HG02798 (cell line): ENCODE results near the gene ZNF496.

Experiments
- ATAC-seq: cut with Tn5 transposase; IDR thresholded peaks from one replicate; pipeline ENCODE4 v1.9.1; 2021; ENCODE audit warnings: mild to moderate bottlenecking; ENCODE audit not compliant: unreplicated experiment, poor library complexity

The ZNF496 gene

DNA sequence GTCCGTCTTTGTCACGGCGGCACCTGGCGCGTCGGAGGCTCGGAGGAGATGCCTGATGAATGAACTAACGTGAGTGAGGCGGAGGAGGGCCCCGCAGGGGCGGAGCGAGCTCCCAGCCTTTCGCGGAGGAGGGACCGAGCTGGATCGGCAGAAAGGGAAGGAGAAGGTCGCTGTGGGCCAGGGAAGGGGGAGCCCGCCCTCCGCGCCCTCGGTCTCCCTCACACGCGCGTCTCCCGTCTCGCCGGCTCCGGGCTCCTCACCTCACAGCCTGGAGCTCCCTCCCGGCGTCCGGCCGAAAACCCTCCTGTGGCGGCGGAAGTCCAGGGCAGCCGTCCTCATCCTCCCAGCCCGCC, 519 bp downstream of the ZNF496 start:
- ATAC-seq, result peak; percentile 73

GRCh38 chr1:247330548-247331171, 1.0 kb downstream of the ZNF496 start:
- ATAC-seq, result no peak

GRCh38 chr1:247329097-247329617, 2.5 kb downstream of the ZNF496 start:
- no peak for ATAC-seq

DNA sequence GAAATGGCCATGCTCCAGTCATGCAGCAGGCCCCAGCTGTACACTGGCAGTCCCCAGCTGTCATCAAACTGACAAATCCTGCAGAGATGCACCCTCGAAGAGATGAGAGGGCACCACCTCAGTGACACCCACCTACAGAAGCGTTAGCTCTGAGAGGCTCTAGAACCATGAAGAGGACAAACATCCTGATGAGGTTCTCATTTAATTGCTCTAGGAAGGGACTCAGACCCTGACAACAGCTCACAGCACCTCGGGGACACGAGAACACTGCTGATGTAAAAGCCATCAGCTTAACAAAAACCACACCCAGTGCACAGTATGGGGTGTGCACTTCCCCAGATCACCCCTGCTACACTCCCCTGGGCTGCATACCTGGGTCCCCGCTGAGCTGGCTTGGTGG, 3.4 kb downstream of the ZNF496 start:
- ATAC-seq, result no peak

GRCh38 chr1:247326411-247327130, 5.1 kb downstream of the ZNF496 start:
- ATAC-seq, result no peak

DNA sequence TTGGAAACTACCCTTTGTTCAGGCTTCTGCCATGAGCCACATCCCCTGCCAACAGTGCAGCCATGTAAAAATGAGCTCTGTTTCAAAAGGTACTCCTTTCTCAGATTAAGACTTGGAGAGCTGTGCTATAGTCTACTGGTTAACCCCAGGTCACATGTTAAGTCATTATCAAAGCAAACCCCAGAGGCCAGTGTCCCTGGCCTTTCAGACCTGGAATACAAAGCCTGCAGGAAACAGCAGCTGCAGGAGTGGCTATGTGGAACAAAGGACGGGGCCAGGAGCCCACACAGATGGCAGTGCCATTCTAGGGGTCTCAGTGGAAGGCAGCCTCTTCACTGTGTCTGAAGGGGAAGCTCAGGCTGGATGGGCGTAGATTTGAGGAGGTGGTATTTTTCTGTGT, 6.7 kb downstream of the ZNF496 start:
- no peak for ATAC-seq

GRCh38 chr1:247324204-247324787, 7.4 kb downstream of the ZNF496 start:
- ATAC-seq, result no peak

- peak; percentile 60 for ATAC-seq
Observed at GRCh38 chr1:247322849-247323586, 8.6 kb downstream of the ZNF496 start.

DNA sequence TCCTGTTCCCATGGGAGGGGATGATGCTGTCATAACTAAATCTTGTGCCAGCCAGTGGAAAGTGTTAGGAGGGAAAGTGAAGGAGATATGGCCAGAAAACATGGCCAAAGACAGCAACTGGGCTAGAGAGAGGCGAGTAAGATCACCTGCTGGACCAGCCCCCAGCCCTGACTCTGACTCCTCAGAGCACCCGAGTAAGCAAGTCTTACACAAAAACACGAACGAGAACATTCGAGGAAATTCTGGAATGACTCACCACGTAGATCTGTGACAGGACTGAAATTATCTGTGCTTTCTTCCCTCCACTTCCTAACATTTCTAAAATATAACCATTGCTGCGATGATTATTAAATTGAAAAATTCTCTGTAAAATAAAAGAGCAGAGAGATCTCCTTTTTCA, 9.2 kb downstream of the ZNF496 start:
- peak; percentile 55 for ATAC-seq

DNA sequence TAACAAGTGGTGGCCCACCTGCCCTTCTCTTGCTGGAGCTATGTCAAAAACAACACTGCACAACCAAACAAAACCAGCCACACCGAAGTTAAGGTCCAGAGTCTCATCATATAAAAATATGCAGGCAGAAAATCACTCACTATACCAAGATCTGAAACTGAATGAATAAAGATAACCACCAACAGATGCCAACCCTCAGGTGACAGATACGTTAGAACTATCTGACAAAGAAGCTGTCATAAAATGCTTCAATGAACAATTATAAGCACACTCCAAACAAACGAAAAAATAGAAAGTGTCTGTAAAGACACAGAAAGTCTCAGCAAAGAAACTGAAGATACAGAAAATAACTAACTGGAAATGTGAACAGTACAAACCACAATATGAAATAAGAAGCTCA, 14.0 kb downstream of the ZNF496 start:
- ATAC-seq, result no peak

- ATAC-seq, result no peak
Observed at GRCh38 chr1:247316590-247317197, 15.0 kb downstream of the ZNF496 start.

- ATAC-seq, result no peak
Observed at GRCh38 chr1:247304031-247304430, 27.6 kb downstream of the ZNF496 start.

- no peak for ATAC-seq
Observed at GRCh38 chr1:247303216-247303615, 28.5 kb downstream of the ZNF496 start.

GRCh38 chr1:247301176-247301540, 30.5 kb downstream of the ZNF496 start:
- ATAC-seq, result no peak

DNA sequence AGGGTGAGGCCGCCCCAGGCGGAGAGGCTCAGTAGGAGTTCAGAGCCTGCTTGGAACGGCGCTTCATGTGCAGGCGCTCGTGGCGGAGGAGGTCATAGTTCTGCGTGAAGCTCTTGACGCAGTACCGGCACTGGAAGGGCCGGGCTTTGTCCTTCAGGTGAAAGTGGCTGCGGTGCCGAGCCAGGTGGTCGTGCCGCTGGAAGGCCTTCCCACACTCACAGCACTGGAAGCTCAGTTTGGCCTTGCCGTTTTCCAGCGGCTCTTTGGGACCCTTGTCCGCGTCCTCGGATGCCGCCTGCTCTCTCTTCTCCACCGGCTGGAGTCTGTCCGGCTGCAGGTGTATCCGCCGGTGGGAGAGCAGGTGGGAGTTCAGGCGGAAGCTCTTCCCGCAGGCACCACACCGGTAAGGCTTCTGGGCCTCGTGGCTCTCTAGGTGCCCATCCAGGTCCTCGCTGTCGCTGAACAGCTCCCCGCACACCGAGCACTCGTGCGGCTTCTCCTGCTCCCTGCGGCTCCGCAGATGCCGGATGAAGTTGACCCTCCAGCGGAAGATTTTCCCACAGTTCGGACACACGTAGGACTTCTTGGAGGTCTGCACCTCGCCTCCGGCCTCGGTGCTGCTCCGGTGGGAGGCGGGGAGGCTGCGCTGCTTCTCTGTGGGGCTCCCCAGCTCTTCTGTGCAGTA, 31.0 kb downstream of the ZNF496 start:
- ATAC-seq, result no peak

DNA sequence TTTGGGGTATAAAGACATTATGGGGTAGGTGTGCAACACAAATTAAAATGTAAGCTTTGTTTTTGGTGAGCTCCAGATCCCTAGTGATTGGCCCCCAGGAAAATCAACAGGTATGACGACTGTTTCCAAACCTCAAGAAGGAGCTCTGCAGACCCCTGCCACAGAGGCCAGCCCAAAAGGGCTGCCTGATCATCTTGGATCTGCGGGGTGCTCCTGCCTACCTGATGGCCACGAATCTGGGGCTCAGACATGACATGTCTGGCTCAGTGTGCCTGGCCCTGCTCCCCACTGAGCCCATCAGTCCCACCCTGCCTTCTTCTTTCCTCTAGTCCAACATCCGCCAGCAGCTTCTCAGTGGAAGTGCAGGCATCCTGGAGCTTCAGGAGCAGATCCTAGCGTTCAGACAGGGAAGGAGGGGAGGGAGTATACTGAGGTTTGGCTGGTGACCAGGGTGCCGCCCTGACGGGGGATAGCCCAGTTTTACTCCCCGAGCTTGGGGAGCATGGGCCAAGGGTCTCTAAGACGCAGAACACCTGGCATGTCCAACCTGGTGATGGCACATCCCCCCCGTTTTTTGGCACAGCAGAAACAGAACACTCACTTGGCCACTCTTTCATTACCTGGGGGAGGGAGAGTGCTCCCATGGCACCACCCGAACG, 31.8 kb downstream of the ZNF496 start:
- no peak for ATAC-seq

- ATAC-seq, result no peak
Observed at GRCh38 chr1:247298701-247299100, 33.0 kb downstream of the ZNF496 start.

DNA sequence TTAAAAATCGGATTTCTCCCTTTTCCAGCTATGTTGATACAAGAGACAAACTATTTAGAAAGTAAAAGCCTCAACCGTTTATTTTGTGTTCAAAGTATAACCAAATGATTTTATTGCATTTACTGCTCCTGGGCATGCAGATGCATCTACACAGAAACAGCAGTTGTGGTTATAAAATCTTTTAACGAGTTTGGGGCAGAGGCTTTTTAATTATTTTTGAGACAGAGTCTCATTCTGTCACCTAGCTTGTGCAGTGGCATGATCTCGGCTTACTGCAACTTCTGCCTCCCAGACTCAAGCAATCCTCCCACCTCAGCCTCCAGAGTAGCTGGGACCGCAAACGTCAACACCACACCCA, 33.6 kb downstream of the ZNF496 start:
- no peak for ATAC-seq

GRCh38 chr1:247297263-247298123, 34.2 kb downstream of the ZNF496 start:
- no peak for ATAC-seq
